ENCODE data around the gene GPC5. TPM values are rescaled to one million over a fixed set of nuclear protein-coding genes. Genes with fewer than 3 reads are reported as not detected.

Gene GPC5
- total RNA-seq, 1 experiment from 2014 or later = 0.26 TPM

DNA sequence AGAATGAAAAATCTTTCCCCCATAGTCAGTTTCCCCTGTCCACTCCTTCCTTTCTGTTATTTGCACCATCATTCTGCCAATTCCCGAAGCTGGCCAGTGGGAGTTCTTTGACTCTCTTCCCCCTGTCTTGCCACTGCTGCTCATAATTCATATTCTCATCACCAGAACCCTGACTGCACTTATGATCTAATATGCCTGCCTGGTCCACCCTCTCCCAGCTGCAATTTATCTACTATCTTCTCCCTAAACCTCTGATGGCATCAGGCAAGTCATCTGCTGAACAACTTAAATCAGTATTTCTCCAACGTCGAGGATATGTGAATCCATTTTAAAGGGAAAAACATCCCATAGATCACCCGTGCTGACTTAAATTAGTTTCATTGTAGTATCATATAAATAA lies 1370.2 kb downstream of the GPC5 start:
- Histone ChIP-seq H3K4me3 (ENCODE audit: low read depth in 2 of 2, low read length in 2 of 2) (no peak overlapping the region), H3K27ac (ENCODE audit: low read length) (no peak overlapping the region), H3K36me3 (ENCODE audit: control insufficient read depth, insufficient read depth, low read length) (no peaks in the 10 kb centered on the region), H3K9me3 (ENCODE audit: control insufficient read depth, insufficient read depth, low read depth, low read length) (no peaks in the 10 kb centered on the region), H3K4me1 (ENCODE audit: control insufficient read depth, insufficient read depth, low read length) (no peaks in the 10 kb centered on the region), H3K27me3 (ENCODE audit: control insufficient read depth, insufficient read depth, low read length) (no peaks in the 10 kb centered on the region)
- in situ Hi-C loops (cut with HindIII; ENCODE audit: low pct_unique_long_range_greater_than_20kb, low sequenced_read_pairs) = no loop called here
- no peak for ATAC-seq
- DNase-seq (ENCODE audit: low read depth, low spot score) = no peak
- no TSS peak for BruUV-seq (replicated peaks)
- intact Hi-C loops (cut with micrococcal nuclease; ENCODE audit: unreplicated experiment) = no loop called here
- TF ChIP-seq TCF7L2 (IDR thresholded peaks at IDR 0.05; ENCODE audit: low read depth, low read length) (no peak), POLR2AphosphoS5 (IDR thresholded peaks at IDR 0.05; ENCODE audit: low read depth, low read length) (no peak), SIN3A (IDR thresholded peaks at IDR 0.05; ENCODE audit: borderline replicate concordance, insufficient read depth, low read depth, low read length) (no peak), REST (IDR thresholded peaks at IDR 0.05; ENCODE audit: insufficient read depth in 1 of 2, low read depth in 2 of 2, low read length in 1 of 2) (no peak)
- TF ChIP-seq, protein P1, sequence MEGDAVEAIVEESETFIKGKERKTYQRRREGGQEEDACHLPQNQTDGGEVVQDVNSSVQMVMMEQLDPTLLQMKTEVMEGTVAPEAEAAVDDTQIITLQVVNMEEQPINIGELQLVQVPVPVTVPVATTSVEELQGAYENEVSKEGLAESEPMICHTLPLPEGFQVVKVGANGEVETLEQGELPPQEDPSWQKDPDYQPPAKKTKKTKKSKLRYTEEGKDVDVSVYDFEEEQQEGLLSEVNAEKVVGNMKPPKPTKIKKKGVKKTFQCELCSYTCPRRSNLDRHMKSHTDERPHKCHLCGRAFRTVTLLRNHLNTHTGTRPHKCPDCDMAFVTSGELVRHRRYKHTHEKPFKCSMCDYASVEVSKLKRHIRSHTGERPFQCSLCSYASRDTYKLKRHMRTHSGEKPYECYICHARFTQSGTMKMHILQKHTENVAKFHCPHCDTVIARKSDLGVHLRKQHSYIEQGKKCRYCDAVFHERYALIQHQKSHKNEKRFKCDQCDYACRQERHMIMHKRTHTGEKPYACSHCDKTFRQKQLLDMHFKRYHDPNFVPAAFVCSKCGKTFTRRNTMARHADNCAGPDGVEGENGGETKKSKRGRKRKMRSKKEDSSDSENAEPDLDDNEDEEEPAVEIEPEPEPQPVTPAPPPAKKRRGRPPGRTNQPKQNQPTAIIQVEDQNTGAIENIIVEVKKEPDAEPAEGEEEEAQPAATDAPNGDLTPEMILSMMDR (IDR thresholded peaks at IDR 0.05) = no peak
- ChIA-PET CTCF (no interaction called here), POLR2A (no interaction called here)

GRCh38 chr13:92769046-92769445 lies 1370.6 kb downstream of the GPC5 start:
- DNase-seq (ENCODE audit: low read depth, low spot score) (no peak), ATAC-seq (no peak)
- H3K4me3 ChIP-seq (ENCODE audit: low read depth in 2 of 2, low read length in 2 of 2) = no peak overlapping the region
- TF ChIP-seq, protein P1 (IDR thresholded peaks at IDR 0.05) = no peak
- TF ChIP-seq TCF7L2 (IDR thresholded peaks at IDR 0.05; ENCODE audit: low read depth, low read length) = no peak
- no peak for TF ChIP-seq POLR2AphosphoS5 (IDR thresholded peaks at IDR 0.05; ENCODE audit: low read depth, low read length)
- no peak for TF ChIP-seq SIN3A (IDR thresholded peaks at IDR 0.05; ENCODE audit: borderline replicate concordance, insufficient read depth, low read depth, low read length)
- no peak for TF ChIP-seq REST (IDR thresholded peaks at IDR 0.05; ENCODE audit: insufficient read depth in 1 of 2, low read depth in 2 of 2, low read length in 1 of 2)
- in situ Hi-C loops (cut with HindIII; ENCODE audit: low pct_unique_long_range_greater_than_20kb, low sequenced_read_pairs) = no loop called here
- H3K4me1 ChIP-seq (ENCODE audit: control insufficient read depth, insufficient read depth, low read length) = no peaks in the 10 kb centered on the region
- H3K27ac ChIP-seq (ENCODE audit: low read length) = no peak overlapping the region
- BruUV-seq (replicated peaks) = no TSS peak
- H3K9me3 ChIP-seq (ENCODE audit: control insufficient read depth, insufficient read depth, low read depth, low read length) = no peaks in the 10 kb centered on the region
- POLR2A ChIA-PET = no interaction called here
- intact Hi-C loops (cut with micrococcal nuclease; ENCODE audit: unreplicated experiment) = no loop called here
- no peaks in the 10 kb centered on the region for H3K36me3 ChIP-seq (ENCODE audit: control insufficient read depth, insufficient read depth, low read length)
- H3K27me3 ChIP-seq (ENCODE audit: control insufficient read depth, insufficient read depth, low read length) = no peaks in the 10 kb centered on the region
- CTCF ChIA-PET = no interaction called here
